ENCODE data around the gene YWHAQ.
A peak's percentile ranks its signal among the peaks of the same experiment; 100 is the strongest.

Gene YWHAQ

GRCh38 chr2:9654452-9655100, 23.8 kb upstream of the YWHAQ start:
- DNase-seq = no peak

- no peak for DNase-seq
Measured at GRCh38 chr2:9653485-9654271, 22.9 kb upstream of the YWHAQ start.

- DNase-seq = no peak
Measured at GRCh38 chr2:9652898-9653479, 22.2 kb upstream of the YWHAQ start.

- DNase-seq = no peak
Measured at GRCh38 chr2:9652267-9652666, 21.5 kb upstream of the YWHAQ start.

- DNase-seq = no peak
Measured at GRCh38 chr2:9650119-9650821, 19.5 kb upstream of the YWHAQ start.

- DNase-seq = no peak
Measured at GRCh38 chr2:9649261-9649660, 18.5 kb upstream of the YWHAQ start.

GRCh38 chr2:9648821-9649220, 18.0 kb upstream of the YWHAQ start:
- no peak for DNase-seq

- DNase-seq = no peak
Measured at GRCh38 chr2:9647884-9648283, 17.1 kb upstream of the YWHAQ start.

GRCh38 chr2:9646196-9647030, 15.6 kb upstream of the YWHAQ start:
- no peak for DNase-seq

- DNase-seq = no peak
Measured at GRCh38 chr2:9644603-9645002, 13.8 kb upstream of the YWHAQ start.

- no peak for DNase-seq
Measured at GRCh38 chr2:9644021-9644420, 13.2 kb upstream of the YWHAQ start.

- no peak for DNase-seq
Measured at GRCh38 chr2:9641641-9642040, 10.8 kb upstream of the YWHAQ start.

- DNase-seq = no peak
Measured at GRCh38 chr2:9640403-9641104, 9.8 kb upstream of the YWHAQ start.

- no peak for DNase-seq
Measured at GRCh38 chr2:9639740-9640343, 9.0 kb upstream of the YWHAQ start.

GRCh38 chr2:9639000-9639602, 8.3 kb upstream of the YWHAQ start:
- no peak for DNase-seq

- peak; percentile 96 for DNase-seq
Measured at GRCh38 chr2:9638532-9638931, 7.7 kb upstream of the YWHAQ start.

GRCh38 chr2:9637330-9637729, 6.5 kb upstream of the YWHAQ start:
- peak; percentile 76 for DNase-seq

- DNase-seq = no peak
Measured at GRCh38 chr2:9634133-9634532, 3.3 kb upstream of the YWHAQ start.

GRCh38 chr2:9631878-9632700, 1.3 kb upstream of the YWHAQ start:
- peak; percentile 29 for DNase-seq

- DNase-seq = no peak
Measured at GRCh38 chr2:9631553-9631819, 689 bp upstream of the YWHAQ start.

Data from EL (cell line).